CD4-positive, alpha-beta T cell treated with Interferon gamma for 1 hour (primary cell): ENCODE results near the gene FAM171A1.
"Not testable (repeated sequence)": the region's sequence is repeated elsewhere in the genome, so short reads cannot be mapped to it uniquely, and the experiment has no call there.

ENCODE experiments used
- DNase-seq: peaks from one replicate; pipeline ENCODE4 v3.0.0-alpha.2; 2020

Gene FAM171A1

DNA sequence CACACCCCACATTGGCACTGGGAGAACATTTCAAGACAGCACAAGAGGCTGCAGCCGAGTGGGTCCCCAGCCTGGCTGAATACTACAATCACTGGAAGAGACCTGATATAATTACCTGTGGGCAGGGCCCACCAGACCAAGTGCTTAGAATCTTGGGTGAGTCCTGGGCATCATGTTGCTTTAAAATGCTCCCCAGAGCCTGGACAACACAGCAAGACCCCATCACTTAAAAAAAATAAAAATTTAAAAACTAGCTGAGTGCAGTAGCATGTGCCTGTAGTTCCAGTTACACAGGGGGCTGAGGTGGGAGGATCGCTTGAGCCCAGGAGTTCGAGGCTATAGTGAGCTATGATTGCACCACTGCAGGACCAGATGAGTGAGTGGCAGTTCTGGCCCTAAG is 28.1 kb downstream of the FAM171A1 start:
- DNase-seq: no peak

DNA sequence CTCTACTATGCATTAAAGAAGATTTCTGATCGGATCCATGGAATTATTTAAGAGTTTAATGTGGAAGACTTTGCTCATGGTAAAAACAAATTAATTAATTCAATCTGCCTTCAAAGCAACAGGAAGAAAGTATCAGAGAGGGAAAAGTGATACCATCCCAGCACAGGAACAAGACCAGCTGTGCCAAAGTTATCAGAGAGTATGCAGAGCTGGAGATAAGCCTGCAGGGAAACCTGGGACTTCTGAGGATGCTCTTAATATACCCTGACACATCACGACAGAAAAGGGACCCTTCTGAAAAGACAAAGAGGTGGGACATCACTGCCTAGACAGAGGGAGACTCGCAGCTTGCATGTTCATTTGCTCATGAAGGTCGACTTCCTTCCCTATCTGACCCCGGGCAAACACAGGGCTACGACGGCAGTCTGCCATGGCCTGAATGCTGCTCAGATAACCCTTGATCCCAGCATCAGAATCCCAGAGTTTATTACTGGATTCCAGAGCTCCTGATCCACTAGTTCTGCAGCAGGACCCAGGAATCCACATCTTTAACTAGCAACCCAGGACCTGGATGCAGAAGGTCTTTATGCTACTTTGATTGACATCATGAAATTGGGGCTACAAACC is 29.5 kb downstream of the FAM171A1 start:
- DNase-seq: no peak

DNA sequence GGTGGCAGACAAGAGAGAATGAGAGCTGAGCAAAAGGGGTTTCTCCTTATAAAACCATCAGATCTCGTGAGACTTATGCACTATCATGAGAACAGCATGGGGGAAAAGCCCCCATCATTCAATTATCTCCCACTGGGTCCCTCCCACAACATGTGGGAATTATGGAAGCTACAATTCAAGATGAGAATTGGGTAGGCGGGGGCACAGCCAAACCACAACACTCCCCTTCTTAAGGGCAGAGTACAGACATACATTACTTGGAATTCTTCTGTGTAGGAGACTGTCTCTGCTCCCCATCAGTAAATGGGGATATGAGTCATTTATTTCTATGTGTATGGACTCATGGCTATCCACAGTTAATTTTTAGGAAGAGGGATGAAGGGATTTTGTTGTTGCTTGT is 31.2 kb downstream of the FAM171A1 start:
- no peak for DNase-seq

DNA sequence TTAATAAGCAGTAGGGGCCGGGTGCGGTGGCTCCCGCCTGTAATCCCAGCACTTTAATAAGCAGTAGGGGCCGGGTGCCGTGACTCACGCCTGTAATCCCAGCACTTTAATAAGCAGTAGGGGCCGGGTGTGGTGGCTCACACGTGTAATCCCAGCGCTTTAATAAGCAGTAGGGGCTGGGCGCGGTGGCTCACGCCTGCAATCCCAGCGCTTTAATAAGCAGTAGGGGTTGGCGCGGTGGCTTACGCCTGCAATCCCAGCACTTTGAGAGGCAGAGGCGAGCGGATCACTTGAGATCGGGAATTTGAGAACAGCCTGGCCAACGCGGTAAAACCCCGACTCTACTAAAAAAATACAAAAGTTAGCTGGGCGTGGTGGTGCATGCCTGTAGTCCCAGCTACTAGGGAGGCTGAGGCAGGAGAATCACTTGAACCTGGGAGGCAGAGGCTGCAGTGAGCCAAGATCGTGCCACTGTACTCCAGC is 33.6 kb downstream of the FAM171A1 start:
- not testable (repeated sequence) for DNase-seq

DNA sequence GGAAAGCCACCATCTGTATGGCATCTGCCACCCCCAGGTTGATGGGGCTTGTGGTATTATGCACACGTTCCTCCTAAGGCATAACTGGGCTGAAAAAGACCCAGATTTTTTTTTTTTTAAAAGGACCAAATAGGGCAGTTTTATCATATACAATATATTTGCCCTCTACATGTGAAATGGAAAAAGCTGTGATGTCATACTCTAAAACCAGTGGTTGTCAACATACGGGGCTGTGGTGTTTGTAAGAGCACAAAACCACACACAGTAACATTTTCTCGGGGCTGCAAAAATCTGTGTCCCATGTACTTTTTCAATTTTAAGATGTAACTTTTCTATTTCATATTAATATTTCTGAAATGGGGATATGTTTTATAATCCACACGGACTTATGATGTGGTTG is 34.9 kb downstream of the FAM171A1 start:
- DNase-seq: no peak

DNA sequence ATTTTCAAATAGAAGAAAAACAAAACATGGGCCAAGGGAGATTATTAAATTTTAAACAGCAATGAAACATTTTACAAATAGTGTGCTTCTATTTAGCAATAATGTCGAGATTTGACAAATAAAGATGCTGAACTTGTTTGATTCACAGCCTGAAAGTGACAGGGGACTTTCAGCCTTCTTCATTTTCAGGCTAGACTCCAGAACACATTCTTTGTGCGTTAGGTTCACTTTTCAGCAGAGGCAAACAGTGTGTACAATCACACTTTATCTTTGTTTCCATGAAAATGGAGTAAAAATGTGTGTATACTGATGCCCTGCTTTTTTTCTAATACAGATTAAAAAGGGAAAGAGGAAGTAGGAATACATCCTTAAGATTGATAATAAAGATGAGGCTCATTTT is 35.6 kb downstream of the FAM171A1 start:
- DNase-seq: no peak

DNA sequence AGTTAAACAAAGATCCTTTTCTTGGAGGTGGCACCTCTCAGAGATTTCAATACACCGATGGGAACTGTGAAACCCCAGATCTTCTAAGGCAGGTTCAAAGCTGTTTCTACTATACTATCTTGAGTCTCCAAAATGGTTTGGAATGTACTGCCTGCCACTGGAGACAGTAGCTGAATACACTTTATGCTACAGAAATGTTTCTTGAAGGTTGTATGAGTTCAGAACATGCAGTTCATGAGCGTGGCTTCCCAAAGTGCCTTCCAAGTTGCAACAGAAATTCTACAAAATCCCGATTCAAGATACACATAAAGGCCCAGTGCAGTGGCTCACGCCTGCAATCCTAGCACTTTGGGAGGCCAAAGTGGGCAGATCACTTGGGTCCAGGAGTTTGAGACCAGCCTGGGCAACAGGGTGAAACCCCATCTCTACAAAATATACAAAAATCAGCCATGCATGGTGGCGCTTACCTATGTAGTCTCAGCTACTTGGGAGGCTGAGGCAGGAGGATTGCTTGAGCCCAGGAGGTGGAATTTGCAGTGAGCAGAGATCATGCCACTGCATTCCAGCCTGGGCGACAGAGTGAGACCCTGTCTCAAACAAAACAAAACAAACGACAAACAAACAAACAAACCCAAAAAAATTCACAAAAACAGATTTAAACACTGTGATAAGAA is 36.3 kb downstream of the FAM171A1 start:
- no peak for DNase-seq

DNA sequence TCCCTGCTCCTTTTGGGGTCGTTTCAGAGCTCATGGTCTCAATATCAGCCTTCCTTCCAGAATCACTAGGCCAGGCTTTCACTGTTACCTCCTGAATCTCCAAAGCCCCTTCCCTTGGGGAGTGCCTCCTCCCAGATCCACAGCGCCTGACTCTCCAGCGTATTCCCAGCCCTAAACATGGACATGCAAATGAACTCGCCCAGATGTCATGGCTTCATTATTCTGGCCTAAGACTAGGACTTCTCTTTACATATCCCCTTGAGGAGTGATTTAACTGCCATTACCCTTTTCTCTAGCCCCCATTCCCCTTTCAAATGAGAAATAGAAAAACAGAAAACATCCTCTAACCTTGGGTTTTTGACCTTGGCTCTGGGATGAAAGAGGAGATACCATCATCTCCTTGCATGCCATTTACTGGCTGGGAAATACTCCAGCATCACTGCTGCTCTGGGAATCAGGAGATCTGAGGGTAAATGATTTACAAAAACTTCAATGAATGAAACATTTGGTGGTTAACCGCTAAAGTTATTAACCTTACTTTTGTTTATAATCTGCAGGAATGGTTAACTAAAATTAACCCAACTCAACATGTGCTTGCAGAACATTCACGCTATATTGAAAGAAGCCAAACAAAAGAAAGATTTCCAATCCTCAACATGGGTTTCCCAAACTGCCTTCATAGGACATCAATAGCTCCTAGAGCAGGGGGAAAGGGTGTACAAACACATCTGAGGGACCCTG is 37.0 kb downstream of the FAM171A1 start:
- no peak for DNase-seq

DNA sequence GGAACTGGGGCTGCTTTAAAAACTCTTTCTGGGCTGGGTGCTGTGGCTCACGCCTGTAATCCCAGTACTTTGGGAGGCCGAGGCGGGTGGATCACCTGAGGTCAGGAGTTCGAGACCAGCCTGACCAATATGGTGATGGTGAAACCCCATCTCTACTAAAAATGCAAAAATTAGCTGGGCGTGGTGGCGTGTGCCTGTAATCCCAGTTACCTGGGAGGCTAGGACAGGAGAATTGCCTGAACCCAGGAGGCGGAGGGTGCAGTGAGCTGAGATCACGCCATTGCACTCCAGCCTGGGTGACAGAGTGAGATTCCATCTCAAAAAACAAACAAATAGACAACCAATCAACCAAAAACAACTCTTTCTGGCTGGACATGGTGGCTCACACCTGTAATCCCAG is 37.9 kb downstream of the FAM171A1 start:
- DNase-seq: not testable (repeated sequence)

DNA sequence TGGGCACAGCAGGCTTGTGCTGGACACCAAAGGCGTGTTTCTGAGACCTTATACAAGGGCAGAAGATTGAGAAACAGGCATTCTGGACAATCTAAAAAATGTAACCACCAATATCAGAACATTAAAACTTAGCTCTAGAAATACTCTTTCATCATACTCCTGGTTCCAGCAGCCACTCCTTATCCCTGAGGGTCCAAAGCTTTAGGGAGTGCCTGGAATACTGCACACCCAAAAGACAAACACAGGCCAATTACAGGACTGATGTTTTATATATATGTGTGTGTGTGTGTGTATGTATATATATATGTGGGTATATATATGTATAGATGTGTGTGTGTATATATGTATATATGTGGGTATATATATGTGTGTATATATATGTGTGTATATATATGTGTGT is 39.6 kb downstream of the FAM171A1 start:
- DNase-seq: no peak

DNA sequence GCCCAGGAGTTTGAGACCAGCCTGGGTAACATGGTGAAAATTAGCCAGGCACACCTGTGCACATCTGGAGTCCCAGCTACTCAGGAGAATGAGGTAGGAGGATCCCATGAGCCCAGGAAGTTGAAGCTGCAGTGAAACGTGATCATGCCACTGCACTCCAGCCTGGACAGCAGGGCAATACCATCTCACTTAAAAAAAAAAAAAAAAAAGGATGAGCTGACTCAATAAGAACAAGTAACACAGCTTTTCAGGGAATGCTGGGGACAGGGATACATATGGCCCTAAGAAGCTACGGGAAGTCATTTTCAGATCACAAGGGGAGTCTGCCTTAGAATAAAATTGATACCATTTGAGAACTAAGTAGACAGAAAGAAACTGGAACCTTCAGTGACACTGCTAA is 41.7 kb downstream of the FAM171A1 start:
- DNase-seq: no peak

DNA sequence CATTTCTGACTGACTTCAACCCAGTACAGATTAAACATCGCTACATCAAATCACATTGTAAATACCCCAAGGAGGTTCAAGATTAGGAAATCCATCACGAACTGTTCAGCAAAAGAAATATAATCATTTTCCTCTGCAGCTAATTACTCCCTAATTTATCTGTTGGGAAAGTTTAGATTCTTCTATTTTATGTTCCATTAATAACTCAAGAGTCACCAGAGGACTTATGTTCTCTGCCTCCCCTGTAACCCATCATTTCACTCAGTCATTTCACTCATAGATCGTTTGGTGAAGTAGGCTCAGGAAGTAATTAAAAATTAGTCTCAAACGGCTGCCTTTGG is 45.2 kb downstream of the FAM171A1 start:
- DNase-seq: no peak

DNA sequence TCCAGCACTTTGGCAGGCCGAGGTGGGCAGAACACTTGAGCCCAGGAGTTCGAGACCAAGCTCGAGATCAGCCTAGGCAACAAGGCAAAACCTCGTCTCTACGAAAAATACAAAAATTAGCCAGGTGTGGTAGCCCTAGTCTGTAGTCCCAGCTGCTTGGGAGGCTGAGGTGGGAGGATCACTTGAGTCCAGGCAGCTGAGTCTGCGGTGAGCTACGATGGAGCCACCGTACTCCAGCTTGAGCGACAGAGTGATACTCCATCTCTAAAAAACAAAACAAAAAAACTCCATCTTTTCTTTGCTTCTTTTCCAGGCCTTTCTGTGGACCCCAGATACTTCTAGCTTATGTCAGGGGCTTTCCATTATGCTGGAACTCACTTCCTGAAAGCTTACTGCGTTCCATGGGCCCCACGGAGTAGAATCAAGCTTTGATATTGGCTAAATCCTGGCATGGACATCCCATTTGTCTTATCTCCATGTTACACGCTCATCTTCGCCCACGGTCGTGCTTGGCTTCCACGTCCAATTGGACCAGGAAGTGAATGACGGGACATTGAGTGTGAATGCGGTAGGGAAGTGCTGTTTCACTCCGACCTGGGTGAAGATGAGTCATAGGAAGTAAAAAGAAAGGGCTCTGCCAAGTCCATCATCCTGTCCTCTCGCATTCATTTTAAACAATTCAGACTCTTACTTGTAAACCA is 45.7 kb downstream of the FAM171A1 start:
- no peak for DNase-seq

DNA sequence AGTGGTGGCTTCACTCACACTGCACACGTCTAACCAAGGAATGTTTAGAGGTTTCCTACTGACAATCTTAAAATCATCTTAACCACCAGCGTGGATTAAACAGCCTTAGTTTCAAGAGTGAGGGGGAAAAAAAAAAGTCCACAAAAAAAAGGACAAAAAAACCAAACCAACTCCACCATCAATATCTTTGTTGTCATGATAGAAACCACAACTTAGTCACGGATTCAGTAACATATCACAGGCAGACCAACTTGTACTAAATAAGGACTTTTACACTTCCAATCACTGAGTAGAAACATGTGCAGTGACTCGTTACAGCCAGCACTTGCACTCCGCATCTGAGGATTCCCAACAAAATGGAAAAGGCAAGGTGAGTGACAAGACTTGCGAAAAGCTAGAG is 46.5 kb downstream of the FAM171A1 start:
- DNase-seq: no peak

DNA sequence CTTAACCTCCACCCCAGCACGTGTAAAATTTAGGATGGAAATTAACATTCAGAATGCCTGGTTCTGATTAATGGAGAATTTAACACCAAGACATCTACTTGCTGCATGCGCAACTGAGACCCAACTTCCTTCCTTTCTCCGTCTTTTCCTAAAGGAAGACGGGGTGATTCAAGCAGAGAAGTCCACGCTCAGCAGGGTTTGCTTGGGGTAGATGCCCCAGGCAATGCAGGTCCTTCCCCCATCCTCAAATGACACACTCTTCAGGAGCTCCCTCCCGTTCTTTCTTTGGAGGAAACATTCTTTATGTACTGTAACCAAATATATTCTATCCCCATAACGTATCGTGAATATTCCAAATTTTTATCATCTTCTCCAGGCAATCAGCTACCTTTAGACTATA is 47.0 kb downstream of the FAM171A1 start:
- DNase-seq: no peak

DNA sequence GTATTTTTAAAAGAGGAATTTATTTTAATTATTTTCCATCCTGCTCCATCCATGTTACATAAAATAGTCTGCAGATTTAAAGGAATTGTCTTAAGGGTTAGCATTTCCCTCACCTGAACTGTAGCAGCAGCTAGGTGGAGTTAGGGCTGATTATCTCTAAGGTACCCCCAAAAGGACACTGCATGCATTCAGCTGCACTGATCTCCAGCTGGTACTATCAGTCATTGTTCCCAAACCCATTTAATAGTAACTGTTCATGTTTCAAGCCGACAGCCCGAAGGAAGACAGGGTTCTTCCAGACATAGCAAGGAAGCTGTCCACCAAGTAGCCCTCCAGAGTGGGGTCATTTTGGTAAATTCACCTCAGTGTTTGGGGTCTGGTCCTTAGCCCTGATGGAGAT is 48.7 kb downstream of the FAM171A1 start:
- DNase-seq: no peak

DNA sequence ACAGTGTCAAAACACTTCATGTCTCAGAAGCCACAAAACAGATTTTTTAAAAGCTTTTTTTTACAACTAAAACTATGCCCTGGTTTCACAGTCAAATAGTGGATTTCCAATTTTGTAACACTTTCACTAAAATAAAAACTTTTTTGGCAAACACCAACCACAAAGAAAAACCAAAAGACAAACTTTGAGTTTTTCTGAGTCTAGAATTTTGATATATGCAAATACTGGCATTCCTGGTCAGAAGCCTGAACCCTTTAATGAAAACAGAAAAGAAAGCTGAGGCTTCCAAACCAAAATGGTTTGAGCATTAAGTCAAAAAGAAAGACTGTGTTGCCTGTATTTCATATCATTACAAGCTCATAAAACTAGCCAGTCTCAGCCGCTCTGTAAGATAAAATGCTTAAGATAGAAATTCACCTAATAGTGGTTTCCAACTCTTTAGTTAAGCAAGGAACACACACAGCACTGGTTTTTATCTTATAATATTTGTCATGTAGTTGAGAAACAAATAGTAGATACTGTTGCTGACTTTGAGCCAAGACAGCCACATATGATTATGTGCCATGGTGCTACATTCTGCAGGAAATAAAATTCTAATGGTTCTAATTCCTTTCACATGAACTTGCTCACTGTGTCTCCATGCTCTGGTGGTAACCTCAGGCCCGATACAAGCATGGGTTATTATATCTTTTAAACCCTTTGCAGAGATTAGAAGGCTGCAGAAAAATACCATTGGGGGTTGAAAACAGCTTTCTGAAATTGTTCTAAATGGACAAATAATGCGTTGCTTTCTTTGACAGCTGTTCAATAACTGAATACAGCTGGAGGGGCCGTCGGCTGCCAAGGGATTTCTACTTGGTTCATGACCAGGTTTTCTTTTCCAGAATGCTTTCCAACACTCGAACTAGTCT is 49.4 kb downstream of the FAM171A1 start:
- DNase-seq: no peak

DNA sequence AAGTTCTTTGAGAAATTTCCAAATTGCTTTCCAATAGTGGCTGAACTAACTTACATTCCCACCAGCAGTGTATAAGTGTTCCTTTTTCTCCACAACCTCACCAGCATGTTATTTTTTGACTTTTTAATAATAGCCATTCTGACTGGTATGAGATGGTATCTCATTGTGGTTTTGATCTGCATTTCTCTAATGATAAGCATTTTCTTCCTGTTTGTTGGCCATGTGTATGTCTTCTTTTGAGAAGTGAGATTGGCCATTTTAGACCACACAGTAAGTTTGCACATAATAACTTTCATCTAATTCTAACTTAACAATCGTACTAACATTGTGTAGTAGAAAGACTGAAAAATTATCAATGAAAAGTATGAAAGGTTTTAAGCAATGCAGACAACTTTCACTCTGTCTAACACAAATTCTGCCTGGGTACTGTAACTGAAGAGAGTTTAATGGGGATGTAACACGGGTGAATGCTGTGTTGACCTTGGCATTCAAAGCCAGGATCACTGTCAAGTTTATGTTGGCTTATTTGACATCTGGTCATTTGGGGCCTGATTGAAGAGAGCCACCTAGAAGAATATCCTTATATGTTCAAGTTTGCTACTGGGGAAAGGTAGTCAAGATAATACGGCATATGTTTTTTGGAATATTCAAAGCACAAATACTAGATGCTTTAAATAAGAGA is 50.4 kb downstream of the FAM171A1 start:
- DNase-seq: no peak

DNA sequence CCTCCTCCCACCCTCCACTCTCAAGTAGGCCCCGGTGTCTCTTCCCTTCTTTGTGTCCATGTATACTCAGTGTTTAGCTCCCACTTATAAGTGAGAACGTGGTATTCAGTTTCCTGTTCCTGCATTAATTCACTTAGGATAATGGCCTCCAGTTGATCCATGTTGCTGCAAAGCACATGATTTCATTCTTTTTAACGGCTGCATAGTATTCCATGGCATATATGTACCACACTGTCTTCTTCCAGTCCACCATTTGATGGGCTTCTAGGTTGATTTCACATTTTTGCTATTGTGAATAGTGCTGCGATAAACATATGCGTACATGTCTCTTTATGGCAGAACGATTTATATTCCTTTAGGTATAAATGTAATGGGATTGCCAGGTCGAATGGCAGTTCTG is 51.0 kb downstream of the FAM171A1 start:
- no peak for DNase-seq

DNA sequence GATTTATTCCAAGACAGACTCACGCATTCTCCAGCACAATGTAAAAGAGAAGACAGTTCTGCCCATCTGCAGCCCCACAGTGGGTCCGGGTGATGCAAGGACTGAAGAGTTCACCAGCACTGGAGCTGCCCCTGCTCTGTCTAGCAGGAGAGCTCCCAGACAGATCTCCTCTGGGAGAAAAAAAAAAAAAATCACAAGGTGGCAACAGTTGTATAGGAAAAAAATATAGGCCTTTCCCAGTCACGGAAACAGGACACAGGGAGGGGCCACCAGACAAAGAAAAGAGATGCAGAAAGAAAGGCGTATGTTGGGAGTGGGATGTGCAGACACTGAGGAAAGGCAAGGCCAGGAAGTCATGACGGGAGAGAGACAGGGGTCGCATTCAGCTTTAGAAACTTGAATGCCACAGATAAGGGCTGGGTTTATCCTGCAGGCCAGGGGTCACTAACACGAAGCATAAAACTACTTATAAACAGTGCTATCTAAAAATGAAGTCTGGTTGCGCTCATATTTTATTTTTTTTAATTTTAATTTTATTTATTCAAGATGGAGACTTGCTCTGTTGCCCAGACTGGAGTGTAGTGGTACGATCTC is 54.1 kb downstream of the FAM171A1 start:
- DNase-seq: no peak

DNA sequence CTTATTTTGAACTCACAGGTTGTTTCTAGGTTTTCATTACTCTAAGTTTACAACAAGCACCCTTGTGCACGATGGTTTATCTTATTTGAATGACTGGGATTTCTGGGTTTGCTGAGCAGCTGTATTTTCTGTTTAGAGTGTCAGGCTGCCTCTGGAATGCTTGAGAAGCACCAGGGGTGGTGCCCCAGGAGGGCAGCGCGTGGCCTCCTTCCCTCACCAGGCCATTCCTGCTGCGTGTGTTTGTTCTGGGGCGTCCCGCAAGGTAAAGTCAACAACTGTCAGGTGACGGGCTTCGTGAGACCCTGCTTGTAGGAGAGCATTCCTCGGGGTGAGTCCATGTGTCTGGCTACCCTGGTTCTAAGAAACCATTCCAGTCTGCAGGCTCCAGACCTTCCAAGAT is 54.9 kb downstream of the FAM171A1 start:
- DNase-seq: no peak

DNA sequence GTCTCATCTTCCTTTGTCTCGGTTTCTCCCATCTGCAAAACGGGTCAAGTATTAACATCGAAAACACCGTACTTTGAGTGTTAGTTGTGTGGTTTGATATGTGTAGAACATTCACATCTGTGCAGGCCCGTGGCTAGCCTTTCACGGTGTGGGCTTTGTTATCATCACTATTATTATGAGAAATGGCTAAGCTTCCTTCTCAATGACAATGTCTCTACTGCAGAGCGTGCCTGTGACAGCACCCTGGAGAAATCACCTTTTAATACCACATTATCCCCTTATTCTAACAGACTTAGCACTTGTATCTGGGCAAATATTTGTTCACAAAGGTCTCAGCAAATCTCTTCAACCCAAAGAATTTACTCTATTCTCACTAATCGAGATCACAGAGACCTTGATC is 55.8 kb downstream of the FAM171A1 start:
- DNase-seq: no peak
